ENCODE measurements around the gene PRR36.

DNA sequence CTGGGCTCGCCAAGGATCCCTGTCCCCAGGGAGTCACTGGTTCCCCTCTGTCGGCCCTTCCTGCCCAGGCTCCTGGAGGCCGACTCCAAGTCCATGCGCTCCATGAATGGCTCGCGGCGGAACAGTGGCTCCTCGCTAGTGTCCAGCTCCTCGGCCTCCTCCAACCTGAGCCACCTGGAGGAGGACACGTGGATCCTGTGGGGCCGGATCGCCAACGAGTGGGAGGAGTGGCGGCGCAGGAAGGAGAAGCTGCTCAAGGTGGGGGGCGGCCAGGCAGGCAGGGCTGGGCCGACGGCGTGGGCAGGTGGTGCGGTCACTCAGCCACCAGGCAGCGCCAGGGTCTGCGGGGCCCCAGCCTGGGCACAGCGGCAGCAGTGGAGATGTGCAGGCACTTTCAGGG, 26.5 kb downstream of the PRR36 start:
- TF ChIP-seq, protein P1, sequence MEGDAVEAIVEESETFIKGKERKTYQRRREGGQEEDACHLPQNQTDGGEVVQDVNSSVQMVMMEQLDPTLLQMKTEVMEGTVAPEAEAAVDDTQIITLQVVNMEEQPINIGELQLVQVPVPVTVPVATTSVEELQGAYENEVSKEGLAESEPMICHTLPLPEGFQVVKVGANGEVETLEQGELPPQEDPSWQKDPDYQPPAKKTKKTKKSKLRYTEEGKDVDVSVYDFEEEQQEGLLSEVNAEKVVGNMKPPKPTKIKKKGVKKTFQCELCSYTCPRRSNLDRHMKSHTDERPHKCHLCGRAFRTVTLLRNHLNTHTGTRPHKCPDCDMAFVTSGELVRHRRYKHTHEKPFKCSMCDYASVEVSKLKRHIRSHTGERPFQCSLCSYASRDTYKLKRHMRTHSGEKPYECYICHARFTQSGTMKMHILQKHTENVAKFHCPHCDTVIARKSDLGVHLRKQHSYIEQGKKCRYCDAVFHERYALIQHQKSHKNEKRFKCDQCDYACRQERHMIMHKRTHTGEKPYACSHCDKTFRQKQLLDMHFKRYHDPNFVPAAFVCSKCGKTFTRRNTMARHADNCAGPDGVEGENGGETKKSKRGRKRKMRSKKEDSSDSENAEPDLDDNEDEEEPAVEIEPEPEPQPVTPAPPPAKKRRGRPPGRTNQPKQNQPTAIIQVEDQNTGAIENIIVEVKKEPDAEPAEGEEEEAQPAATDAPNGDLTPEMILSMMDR (IDR thresholded peaks at IDR 0.05), result no peak
- TF ChIP-seq POLR2A (IDR thresholded peaks at IDR 0.05), result no peak
